GM21447 (cell line): ENCODE measurements around the gene EGFR.
"Not testable (repeated sequence)": the region's sequence is repeated elsewhere in the genome, so short reads cannot be mapped to it uniquely, and the experiment has no call there.

ENCODE experiments used
- ATAC-seq: cut with Tn5 transposase; IDR thresholded peaks from one replicate; pipeline ENCODE4 v1.9.1; 2021; ENCODE audit not compliant: unreplicated experiment

Gene EGFR

DNA sequence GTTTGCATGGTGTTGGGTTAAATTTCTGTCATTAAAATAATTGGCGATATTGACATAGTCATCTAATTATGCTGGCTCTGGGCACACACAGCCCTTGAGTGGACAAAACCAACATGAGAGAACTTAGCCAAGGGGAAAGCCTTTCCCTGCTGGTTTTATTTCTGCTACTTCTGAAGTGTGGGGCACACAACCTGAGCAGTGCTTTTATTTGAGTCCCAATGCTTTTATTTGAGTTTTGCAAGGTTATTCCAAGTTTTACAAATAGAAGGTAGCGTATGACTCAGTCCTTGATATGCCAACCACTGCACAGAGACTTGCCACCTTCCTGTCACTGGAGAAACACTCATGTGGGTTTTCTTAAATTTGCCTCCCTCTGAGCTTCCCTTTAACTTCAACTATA lies 145.7 kb downstream of the EGFR start:
- no peak for ATAC-seq

DNA sequence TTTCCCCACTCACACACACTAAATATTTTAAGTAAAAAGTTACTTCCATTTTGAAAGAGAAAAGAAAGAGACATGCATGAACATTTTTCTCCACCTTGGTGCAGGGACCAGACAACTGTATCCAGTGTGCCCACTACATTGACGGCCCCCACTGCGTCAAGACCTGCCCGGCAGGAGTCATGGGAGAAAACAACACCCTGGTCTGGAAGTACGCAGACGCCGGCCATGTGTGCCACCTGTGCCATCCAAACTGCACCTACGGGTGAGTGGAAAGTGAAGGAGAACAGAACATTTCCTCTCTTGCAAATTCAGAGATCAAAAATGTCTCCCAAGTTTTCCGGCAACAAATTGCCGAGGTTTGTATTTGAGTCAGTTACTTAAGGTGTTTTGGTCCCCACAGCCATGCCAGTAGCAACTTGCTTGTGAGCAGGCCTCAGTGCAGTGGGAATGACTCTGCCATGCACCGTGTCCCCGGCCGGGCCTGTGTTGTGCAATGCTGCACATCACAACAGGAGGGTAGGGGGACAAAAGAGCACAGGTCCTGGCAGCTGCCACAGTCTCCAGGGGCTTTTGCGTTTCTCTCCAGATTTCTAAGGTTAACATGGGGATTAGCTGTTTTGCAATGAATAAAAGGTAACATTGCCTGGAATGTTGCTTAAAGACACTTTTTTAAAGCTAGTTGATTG lies 146.5 kb downstream of the EGFR start:
- no peak for ATAC-seq

- not testable (repeated sequence) for ATAC-seq
Observed at GRCh38 chr7:55167296-55167695, 148.5 kb downstream of the EGFR start.

GRCh38 chr7:55170335-55171069 lies 151.7 kb downstream of the EGFR start:
- ATAC-seq: no peak

- ATAC-seq: no peak
Observed at GRCh38 chr7:55171157-55171556, 152.3 kb downstream of the EGFR start.

DNA sequence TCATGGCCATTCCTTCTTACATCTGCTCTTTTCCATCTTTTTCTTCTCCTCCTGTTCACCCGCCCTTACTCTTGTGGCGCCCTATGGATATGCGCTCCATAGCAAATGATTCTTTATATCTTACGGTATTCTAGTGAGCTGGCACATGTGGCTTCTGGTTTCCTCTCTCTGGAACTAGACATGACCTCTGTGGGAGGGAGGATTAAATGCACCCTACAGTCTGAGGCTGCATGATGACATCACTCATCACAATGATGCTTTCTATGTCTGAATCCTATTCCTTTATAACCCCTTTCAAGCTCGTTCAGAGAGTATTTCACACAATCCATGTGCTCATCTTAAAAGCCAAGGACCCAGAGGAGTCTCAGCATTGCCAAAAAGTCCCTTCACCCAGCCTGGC lies 153.3 kb downstream of the EGFR start:
- no peak for ATAC-seq

DNA sequence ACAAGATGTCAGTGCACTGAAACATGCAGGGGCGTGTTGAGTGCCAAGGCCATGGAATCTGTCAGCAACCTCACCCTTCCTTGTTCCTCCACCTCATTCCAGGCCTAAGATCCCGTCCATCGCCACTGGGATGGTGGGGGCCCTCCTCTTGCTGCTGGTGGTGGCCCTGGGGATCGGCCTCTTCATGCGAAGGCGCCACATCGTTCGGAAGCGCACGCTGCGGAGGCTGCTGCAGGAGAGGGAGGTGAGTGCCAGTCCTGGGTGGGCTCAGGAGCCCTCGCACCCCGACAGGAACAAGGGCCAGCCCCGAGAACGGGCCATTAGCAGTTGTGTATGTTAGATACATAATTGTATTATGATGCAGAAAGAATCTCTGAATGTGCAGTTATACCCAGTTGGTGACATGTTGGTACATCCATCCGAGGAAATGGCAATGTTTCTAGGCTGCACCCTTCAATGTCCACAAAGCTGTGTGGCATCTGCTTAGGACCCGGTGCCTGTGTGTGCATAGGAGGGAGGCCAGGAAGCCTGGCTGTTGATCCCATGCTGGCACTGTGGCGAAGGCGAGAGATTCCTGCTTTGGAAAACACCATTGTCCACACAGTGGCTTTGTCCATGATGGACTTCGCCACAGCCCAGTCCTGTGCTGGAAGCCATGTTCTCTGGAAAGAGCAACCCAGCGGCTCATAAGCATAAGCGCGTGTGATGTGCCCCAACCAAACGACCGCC lies 154.2 kb downstream of the EGFR start:
- ATAC-seq: no peak

- no peak for ATAC-seq
Observed at GRCh38 chr7:55173671-55174070, 154.9 kb downstream of the EGFR start.

DNA sequence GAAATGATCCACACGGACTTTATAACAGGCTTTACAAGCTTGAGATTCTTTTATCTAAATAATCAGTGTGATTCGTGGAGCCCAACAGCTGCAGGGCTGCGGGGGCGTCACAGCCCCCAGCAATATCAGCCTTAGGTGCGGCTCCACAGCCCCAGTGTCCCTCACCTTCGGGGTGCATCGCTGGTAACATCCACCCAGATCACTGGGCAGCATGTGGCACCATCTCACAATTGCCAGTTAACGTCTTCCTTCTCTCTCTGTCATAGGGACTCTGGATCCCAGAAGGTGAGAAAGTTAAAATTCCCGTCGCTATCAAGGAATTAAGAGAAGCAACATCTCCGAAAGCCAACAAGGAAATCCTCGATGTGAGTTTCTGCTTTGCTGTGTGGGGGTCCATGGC lies 155.6 kb downstream of the EGFR start:
- ATAC-seq: no peak

DNA sequence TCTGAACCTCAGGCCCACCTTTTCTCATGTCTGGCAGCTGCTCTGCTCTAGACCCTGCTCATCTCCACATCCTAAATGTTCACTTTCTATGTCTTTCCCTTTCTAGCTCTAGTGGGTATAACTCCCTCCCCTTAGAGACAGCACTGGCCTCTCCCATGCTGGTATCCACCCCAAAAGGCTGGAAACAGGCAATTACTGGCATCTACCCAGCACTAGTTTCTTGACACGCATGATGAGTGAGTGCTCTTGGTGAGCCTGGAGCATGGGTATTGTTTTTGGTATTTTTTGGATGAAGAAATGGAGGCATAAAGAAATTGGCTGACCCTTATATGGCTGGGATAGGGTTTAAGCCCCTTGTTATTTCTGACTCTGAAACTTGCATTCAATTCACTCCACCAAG lies 156.0 kb downstream of the EGFR start:
- ATAC-seq: no peak

DNA sequence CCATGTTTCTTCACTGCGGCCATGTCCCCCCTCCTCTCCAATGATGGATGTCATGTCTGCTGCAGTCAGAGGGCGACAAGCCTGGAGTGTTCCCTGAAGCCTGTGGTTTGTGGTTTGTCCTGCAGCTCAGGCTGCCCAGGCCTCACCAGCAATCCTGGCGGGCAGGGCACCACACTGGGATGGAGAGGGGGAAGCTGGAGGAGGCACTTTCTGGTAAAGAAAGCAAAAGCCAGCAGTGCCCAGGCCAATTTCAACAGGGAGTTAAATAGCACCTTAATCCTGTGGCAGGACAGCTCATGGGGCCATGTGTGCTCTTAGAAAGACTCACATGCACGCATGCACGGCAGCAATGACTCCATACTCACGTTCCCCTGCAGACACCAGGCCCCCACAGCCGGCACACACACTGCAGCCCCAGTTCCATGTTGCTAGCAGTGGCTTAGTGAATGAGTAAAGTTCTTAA lies 158.3 kb downstream of the EGFR start:
- no peak for ATAC-seq

DNA sequence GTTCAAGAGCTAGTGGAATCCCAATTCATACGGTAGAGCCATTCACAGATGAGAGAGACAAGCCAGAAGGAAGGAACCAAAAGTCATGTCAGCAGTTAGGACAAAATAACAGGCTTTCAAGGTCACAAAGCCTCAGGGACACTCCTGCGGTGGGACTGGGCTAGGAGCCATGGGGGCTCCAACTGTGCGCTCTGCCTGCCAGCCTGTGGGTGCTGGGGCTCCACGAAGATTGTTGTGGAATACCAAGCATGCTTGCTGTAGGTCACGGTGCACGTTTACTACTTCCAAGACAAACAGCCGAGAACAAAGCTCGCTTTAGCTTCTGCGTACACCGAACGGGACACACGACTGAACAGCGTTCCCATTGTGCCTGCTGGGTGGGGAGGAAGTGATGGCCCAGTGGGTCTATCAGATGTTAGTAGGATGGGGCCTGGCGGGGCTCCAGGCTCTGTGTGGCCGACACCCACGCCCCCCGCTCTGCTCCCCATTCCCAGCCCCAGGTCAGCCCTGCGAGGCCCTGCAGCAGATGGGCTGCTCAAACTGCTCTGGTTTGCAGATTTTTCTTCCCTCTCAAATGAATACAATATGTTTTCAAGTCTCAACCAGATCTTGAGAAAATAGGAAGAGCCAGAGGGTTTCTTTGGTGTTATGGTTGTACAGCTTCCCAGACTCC lies 158.9 kb downstream of the EGFR start:
- ATAC-seq: no peak

DNA sequence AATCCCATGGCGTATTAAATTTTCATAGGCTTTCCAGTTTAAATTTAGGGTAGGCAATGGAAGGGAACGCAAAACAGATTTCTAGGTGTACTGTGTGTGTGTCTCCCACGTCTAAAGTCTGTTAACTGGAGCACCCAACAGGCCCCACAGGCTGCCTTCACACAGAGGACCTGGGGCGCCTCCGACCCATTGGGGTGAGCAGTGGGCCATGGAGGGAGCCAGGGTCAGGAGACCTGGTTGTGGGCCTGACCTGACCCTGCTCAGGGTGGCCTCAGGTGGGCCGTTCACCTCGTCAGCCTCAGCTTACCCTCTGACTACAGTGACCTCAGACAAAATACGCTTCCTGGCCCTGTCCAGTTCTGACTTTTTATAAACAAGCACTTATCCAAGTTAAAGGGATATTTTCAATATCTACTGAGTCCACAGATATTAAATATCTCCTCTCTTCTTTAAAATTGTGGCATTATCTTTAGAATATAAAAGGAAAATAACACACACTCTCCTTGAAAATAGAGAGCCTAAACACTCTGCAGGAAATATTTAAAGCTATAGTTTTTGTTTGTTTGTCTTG lies 159.6 kb downstream of the EGFR start:
- no peak for ATAC-seq

GRCh38 chr7:55178863-55179773 lies 160.3 kb downstream of the EGFR start:
- no peak for ATAC-seq

- no peak for ATAC-seq
Observed at GRCh38 chr7:55179931-55180682, 161.3 kb downstream of the EGFR start.

DNA sequence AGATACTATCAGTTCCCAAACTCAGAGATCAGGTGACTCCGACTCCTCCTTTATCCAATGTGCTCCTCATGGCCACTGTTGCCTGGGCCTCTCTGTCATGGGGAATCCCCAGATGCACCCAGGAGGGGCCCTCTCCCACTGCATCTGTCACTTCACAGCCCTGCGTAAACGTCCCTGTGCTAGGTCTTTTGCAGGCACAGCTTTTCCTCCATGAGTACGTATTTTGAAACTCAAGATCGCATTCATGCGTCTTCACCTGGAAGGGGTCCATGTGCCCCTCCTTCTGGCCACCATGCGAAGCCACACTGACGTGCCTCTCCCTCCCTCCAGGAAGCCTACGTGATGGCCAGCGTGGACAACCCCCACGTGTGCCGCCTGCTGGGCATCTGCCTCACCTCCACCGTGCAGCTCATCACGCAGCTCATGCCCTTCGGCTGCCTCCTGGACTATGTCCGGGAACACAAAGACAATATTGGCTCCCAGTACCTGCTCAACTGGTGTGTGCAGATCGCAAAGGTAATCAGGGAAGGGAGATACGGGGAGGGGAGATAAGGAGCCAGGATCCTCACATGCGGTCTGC lies 162.2 kb downstream of the EGFR start:
- ATAC-seq: no peak

DNA sequence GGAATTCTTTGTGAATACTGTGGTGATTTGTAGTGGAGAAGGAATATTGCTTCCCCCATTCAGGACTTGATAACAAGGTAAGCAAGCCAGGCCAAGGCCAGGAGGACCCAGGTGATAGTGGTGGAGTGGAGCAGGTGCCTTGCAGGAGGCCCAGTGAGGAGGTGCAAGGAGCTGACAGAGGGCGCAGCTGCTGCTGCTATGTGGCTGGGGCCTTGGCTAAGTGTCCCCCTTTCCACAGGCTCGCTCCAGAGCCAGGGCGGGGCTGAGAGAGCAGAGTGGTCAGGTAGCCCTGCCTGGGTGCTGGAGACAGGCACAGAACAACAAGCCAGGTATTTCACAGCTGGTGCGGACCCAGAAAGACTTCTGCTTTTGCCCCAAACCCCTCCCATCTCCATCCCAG lies 162.9 kb downstream of the EGFR start:
- no peak for ATAC-seq

DNA sequence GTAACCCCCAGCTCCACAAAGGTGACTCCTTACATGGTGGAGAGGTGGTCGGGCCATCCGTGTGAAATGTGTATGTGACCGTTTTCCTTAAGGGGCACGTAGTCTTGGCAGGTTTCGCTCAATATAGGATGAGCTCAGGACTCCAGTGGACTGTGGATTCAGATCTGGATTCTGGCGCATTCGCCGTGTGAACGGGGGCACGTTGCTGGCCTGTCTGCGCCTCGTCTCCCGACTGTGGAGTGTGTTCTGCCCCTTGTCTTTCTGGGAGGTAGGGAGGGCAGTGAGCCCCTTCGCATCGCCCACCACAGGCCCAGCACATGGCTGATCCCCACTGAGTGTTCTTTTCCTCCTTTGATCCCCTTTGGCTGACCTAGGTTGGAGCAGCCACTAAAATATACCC lies 165.1 kb downstream of the EGFR start:
- no peak for ATAC-seq

DNA sequence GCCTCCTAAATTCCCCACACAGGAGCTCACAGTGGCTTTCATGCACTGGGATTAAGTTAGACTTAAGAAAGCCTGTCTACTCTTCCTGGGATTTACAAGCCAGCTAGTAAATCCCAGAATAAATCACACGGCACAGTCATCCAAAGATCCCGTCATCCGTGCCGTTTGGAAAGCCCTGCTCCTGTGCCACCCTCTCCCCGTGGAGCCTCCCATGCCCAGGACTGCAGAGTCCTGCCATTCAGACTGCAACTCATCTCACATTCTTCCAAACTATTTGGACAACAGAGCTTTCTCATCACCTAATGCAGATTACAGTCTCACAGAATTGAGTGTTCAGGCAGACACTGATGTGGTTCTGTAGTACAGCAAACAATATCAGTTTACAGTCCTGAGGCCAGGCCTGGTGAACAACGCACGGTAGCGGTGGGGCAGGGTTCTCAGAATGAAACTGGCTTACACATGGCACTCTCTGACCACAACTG lies 166.5 kb downstream of the EGFR start:
- ATAC-seq: no peak
